CD4-positive, alpha-beta T cell treated with Interleukin-15 for 4 hours (primary cell): ENCODE data around the gene CKS1B.
"Not testable (repeated sequence)": the region's sequence is repeated elsewhere in the genome, so short reads cannot be mapped to it uniquely, and the experiment has no call there.

Experiments
- DNase-seq: peaks from one replicate; pipeline ENCODE4 v3.0.0-alpha.2; 2020; ENCODE audit warnings: low spot score

Gene CKS1B

DNA sequence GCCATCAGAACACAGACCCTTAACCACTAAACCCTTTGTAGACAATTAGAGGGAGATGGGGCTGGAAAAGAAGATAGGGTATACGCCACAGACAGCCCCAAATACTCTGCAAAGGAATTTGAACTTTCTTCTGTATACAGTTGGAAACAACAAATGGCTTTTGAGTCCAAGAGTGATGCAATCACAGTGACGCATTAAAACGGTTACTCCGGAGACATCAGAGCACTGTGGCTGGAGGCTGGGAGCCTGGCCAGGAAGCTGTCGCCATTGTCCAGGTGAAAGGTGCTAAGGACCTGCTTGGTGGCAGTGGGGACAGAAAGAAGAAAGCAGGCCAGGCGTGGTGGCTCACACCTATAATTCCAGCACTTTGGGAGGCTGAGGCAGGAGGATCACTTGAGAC lies 12.8 kb downstream of the CKS1B start:
- no peak for DNase-seq

DNA sequence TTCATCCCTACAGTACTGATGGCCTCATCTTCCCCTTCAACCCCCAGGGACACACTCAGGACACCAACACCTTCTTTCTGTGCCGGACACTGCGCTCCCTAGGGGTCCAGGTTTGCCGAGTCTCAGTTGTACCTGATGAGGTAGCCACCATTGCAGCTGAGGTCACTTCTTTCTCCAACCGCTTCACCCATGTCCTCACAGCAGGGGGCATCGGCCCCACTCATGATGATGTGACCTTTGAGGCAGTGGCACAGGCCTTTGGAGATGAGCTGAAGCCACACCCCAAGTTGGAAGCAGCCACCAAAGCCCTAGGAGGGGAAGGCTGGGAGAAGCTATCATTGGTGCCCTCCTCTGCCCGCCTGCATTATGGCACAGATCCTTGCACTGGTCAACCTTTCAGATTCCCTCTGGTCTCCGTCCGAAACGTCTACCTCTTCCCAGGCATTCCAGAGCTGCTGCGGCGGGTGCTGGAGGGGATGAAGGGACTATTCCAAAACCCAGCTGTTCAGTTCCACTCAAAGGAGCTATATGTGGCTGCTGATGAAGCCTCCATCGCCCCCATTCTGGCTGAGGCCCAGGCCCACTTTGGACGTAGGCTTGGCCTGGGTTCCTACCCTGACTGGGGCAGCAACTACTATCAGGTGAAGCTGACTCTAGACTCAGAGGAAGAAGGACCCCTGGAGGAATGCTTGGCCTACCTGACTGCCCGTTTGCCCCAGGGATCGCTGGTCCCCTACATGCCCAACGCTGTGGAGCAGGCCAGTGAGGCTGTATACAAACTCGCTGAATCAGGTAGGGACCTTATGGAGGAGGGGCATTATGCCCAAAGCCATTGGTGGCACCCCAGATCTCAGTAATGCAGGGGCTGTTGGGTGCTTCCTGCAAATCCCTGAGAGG lies 13.8 kb downstream of the CKS1B start:
- no peak for DNase-seq

DNA sequence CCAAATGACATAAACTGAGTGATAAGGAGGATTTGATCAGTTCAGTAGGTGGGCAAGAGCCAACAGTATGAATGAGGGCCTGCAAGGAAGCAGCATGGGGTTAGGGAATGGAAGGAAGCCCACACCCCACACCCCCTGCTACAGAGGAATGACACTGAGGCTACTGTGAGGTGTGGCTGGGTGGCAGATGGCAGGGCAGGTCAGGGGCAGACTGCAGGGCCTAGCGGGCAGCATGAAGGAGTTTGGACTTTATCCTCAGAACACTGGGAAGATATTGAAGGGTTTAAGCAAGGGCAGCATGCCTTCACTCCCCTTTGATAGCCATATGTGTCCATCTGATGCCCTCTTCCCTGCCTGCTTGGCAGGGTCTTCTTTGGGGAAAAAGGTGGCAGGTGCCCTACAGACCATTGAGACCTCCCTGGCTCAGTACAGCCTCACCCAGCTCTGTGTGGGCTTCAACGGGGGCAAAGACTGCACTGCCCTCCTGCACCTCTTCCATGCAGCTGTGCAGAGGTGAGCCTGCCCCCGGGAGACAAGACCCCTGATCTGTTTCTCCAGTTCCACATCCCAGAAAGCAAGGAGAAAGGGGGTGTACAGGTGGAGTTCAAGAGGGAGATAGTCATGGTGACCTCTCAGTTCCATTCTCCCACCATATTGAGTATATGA lies 14.8 kb downstream of the CKS1B start:
- DNase-seq: no peak

DNA sequence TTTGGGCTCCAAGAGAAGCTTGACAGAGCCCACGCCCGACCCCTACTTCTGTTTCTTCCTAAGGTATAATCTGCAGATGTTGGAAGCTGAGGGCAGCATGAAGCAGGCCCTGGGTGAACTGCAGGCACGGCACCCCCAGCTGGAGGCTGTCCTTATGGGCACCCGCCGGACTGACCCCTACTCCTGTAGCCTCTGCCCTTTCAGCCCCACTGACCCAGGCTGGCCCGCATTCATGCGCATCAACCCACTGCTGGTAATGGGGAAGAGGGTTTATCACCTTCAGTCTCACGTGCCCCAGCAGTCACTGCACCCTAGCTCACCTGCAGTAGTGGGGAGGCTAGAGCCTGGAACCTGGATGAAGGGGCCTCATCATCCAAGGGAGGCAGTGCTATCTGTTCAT lies 15.8 kb downstream of the CKS1B start:
- DNase-seq: no peak

DNA sequence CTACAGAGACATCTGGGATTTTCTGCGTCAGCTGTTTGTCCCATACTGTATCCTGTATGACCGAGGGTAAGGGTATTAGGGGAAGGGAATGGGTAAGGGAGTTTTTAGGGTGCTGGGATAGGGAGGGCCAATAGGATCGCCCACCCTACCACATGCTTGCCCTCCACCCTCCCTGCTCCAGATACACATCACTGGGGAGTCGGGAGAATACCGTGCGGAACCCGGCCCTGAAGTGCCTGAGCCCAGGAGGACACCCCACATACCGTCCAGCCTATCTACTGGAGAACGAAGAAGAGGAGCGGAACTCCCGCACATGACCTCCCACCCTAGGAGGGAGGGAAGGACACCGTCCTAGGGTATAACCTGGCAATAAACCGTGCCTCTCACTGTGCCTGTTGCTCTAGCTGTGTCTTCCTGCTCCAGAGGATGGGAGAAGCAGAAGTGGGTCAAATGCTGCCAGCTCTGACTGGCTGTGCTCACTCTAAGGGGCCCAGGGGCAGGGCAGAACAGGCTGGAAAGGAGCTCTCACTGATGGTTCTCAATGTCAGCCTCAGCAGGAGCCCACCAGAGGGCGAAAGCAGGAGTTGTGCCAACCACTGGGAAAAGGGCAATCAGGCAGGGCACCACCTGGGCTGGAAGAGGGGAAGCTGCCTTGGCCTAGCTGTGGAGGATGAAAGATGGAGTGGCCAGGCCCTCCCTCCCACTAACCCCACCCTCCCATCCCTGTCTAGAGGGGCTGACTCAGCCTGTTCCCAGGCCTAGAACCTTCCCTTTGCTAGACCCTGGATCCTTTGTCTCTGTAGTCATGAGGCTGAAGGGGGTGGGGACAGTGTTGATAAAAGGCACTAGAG lies 18.5 kb downstream of the CKS1B start:
- no peak for DNase-seq

DNA sequence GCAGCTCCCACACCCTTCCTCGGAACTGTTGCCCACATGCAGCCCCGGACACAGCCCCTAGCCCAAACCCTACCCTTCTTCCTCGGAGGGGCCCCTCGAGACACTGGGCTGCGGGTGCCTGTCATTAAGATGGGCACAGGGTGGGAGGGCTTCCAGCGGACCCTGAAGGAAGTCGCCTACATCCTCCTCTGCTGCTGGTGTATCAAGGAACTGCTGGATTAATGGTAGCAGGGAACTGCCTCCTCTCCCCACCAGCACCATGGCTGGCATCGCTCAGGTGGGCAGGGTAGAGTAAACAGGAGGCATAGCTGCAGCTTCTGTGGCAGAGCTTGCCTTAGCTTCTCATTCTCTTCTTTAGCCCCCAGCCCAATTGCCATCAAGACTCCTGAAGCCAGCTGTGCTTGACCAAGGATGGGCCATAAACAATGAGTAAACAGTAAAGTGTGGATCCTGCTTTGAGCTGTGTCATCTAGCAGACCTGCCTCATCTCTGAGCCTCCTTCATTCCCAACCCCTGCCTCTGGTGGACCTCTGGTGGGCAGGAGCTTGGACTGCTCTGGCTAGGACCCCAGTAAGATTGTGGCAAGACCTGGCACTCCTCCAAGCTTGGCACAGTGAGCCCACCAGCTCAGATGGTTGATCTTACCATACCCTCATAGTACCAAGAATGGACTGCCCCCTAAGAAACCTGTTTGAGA lies 19.2 kb downstream of the CKS1B start, which contains the start of gene LENEP:
TSS of gene LENEP (plus strand) at position 15 of the 697 bp plus-strand sequence. CDS start at position 37, 22 bp downstream.
- no peak for DNase-seq

DNA sequence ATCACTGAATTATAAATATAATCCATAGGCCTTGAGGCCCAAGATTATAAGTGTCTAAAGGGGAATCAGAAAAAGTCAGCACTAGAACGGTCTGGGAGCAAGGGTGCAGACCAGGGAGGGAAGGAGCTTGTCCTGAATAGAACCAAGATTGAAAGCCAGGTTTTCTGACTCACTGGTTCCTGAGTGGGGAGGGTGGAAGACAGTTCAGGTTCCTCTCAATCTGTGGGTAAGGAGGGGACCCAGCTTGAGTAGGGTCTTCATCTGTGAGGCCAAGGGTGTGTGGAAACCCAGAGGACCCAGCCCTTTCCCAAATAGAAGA lies 19.7 kb downstream of the CKS1B start:
- no peak for DNase-seq

DNA sequence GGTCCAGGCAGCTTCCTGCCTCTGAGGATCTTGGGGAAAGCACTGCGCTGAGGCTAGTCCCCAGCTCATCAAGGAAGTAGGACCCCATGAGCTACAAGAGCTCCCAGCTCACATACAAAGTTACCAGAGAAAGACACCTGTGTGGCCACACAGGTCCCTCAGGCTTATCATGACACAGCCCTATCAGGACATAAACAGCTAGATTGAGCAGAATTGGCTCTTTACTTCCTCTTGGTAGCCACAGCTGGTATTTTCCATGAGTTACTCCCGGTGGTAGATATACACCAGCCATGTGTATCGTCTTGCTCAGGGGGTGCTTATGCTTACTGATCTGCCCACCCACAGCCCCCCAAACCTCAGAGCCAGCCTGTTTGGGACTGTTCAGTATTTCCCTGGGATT lies 20.1 kb downstream of the CKS1B start:
- no peak for DNase-seq

DNA sequence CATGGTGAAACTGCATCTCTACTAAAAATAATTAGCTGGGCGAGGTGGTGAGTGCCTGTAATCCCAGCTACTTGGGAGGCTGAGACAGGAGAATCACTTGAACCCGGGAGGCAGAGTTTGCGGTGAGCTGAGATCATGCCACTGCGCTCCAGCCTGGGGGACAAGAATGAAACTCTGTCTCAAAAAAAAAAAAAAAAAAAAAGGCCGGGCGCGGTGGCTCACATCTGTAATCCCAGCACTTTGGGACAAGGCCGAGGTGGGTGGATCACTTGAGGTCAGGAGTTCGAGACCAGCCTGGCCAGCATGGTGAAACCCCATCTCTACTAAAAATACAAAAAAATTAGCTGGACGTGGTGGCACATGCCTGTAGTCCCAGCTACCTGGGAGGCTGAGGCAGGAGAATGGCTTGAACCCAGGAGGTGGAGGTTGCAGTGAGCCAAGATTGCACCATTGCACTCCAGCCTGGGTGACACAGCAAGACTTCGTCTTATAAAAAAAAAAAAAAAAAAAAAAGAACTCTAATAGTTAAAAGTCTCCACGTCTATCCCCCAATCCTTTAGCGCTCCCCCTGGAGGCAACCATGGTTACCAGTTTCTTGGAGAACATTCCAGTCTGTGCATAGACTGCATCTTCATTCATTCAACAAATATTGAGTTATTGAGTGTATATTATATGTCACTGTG lies 21.0 kb downstream of the CKS1B start:
- DNase-seq: not testable (repeated sequence)

DNA sequence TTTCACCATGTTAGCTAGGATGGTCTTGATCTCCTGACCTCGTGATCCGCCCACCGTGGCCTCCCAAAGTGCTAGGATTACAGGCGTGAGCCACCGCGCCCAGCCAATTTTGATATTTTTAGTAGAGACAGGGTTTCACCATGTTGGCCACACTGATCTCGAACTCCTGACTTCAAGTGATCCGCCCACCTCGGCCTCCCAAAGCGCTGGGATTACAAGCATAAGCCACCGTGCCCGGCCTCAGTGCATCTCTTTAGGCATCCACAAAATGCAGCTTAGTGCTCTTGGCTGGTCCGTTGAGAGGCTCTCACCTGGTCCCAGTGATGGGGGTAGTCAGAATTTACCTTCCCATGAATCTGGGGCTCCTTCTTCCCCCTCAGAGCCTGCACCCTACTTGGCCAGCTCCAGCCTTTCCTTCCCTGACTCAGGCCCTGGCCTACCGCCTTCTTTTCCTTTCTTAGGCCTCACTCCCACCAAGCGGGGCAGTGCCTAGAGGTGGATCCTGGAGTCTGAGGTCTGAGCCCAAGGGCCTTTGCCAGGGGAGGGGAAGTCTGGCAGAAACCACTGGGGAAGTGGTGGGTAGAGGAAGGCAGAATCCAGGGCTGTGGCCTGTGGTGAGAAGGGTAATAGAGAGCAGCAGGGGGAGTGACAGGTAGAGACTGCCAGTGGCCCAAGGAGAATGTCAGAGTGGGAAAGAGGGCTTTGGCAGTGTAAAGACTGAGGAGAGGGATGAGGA lies 22.7 kb downstream of the CKS1B start:
- no peak for DNase-seq

DNA sequence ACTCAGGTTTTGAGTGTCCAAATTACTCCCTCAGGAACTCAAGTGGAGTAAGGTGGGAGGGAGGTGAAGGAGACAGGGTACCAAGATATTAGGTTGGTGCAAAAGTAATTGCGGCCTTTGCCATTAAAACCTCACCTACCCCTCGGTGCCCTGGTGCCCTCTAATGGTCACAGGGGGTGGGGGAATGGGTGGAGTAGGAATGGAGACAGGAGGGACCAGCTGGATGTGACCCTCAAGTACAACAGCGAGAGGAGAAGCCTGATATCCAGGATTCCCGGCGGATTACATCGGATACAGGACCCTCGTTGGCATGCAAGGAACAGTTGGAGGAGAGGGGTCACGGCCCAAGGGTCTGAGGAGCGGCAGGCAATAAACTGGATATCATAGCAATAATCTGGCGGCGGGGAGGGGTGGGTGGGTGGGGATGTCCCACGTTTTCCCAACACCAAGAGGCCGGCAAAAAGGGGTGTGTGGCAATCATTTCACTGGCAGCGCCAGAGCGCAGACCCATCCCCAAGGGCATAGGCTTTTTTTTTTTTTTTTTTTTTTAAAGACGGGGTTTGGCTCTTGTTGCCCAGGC lies 23.8 kb downstream of the CKS1B start:
- DNase-seq: no peak

DNA sequence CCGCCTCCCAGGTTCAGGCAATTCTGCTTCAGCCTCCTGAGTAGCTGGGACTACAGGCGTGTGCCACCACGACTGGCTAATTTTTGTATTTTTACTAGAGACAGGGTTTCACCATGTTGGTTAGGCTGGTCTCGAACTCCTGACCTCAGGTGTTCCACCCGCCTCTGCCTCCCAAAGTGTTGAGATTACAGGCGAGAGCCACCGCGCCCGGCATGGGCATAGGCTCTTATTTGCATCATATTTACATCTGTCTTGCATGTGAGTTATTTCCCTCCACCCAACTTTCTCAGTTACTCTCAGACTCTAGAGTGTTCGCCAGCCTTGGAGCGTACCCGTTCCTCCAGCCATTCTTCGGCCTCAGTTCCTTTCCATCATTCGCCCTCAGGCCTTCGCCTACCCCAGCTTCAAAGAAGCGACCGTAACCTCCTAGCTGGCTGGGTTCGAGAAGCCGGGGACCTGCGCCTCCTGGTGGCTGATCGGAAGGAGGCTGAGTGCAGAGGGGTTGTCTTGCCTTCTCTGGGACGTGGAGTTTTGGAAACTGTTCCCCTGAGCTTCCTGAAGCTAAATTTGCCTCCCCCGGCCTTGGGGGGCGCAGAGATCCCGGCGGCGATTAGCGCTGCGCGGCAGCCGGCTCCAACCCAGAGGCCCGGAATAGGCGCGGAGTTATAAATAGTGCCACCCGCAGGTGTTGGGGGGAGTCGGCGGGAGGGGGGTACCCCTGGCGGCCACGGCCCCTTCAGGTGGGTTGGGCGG lies 24.5 kb downstream of the CKS1B start:
- peak; percentile 74 for DNase-seq

DNA sequence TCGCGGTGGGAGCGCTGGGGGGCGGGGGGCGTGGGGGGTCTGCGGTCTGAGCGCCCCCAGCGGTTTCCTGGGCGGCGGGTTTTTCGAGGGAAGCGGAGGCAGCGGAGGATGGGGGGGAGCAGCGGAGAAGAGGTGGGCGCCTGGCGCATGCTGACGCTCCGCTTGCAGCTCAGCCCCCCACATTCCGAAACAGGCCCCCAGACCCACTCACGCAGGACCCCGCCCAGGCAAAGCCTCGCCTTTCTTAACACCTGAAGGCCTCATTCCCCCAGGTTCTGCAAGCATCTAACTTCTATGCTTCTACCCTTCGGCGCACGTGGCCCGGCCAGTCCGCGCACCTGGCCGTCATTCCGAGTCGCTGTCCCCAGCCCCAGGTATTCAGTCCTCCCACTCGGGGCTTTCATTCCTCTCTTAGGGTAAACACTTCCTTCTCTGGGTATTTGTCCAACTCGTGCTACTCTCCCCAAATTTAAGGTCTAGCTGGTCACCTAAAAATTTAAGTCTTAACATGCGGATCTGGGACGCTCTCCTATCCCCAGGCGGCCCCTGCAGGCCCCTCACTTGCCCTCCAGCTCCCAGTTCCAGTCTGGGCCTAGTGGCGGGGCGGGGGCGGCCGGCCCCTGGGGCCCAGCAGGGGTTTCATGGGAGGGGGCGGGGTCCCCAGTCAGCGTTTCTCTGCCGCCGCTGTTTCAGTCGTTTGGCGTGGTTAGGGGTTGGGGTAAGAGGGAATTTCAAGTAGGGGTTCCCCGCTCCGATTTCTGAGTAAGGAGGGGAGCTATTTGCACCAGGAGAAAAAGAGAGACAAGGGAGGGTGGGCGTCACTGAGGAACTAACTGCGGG lies 25.3 kb downstream of the CKS1B start:
- DNase-seq: peak; percentile 42

DNA sequence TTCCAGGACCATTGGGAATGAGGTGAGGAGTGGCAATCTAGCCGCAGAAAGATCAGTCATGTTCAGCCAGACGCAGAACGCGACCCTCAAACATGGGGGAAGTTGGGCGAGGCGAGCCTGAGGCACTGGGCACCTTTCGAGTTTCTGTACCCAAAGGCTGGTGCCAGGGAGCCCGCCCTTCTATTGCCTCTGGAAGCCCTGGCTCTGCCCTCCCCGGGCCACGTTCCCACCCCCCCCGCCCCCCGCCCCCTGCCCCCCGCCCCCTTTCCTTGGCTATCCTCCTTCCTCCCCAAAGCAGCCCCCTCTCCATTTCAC lies 25.9 kb downstream of the CKS1B start:
- no peak for DNase-seq

DNA sequence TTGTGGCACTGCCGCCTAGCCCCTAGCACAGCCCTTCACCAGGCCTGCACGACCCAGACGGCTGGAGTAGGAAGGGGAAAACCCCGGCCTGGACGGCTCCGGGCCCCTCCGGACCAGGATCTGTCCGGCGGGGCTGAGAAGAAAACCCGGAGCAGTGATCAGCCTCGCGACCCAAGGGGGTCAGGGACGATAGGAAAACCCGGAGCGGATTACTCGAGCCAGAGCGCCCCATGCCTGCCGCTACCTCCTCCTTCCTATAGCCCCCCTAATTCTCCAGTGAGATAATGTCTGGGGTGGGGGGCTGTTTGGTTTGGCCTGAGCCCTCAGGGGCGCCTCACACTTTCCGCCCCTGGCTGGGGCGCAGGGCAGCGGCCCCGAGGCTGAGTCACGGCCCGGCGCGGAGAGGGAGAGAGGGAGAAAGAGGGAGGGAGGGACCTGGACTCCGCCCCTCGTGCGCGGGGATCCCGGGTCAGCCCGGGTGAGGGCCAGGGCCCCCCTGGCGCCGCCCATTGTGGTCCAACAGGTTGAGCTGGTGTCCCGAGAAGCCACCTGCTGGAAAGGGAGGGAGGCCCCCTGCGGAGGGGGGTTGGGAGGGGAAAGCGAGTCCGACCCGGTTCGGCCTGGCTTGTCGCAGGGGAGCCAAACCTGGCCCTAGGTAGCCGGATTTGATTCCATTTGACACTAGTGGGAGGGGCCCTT lies 26.4 kb downstream of the CKS1B start:
- DNase-seq: peak; percentile 74

DNA sequence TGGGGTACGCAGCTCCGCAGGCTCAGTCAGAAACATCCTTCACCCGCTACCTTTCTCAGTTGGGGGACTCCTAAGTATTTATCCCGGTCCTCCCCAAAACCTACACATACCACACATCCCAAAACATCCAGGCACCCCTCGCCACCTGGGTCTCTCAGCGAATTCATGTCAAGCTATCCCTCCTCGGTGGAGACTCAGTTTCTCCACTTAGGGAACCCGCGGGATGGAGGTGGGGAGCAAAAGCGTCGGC lies 26.9 kb downstream of the CKS1B start:
- DNase-seq: no peak

DNA sequence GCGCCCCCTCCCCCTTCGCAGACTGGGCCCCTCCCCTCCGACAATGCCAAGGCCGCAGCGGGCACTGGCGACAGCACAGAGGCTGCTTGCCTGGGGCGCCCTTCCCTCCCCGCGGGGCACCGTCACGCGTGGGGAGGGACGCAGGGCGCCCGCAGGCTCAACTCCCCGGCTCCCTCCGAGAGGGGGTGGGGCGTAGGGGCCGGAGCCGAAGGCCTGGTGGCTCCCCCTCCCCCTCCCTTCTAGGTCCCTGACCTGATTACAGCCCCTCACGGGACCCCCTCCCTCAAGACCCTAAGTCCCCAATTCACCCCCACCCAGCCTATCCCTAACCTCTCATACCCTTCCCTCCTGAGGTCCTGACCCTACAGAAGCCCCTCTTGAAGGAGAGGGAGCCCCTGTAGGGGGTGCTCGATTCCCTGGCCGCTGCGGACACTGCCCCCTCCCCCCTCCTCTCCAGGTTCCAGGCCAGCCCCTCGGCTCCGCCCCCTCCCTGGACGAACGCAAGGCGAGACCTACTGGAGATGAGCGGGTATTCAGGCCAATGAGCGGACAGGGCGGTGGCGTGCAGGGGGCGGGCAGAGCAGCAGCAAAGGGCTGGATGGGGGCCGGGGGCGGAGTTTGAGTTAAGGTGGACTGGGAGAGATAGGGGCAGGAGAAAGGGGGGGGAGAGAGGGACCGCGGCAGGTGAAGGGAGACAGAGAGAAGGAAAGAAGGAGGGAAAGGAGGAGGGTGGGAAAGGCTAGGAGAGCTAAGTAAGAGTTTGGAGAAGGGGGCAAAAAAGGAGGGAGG lies 27.4 kb downstream of the CKS1B start:
- DNase-seq: peak; percentile 98
